Tibial nerve (tissue), 4 donors: ENCODE data around the gene PYROXD2. TPM values are rescaled to one million over a fixed set of nuclear protein-coding genes. Genes with fewer than 3 reads are reported as not detected.

Experiments
- DNase-seq, 2 donors: peaks; one replicate each; pipeline ENCODE4 v3.0.0-alpha.2; 2019; ENCODE audit warnings: low spot score in 2 of 2
- H3K27ac ChIP-seq, 4 donors: fragments of 200-600 bp; sonication (generic) in 3 of 4; one replicate each; pipeline ENCODE4 v1.5.1; 2017 to 2019; ENCODE audit warnings: mild to moderate bottlenecking in 1 of 4
- H3K27me3 ChIP-seq, 2 donors: fragments of 200-600 bp; sonication (generic) in 1 of 2; one replicate each; pipeline versions ENCODE4 v1.5.1 to v1.6.0; 2017 to 2019
- H3K36me3 ChIP-seq, 3 donors: fragments of 200-600 bp; sonication (generic); one replicate each; pipeline ENCODE4 v1.5.1; 2018 to 2019
- H3K4me1 ChIP-seq, 4 donors: fragments of 200-600 bp; sonication (generic) in 3 of 4; one replicate each; pipeline ENCODE4 v1.5.1; 2017 to 2019
- H3K4me3 ChIP-seq, 4 donors: fragments of 200-600 bp; sonication (generic) in 3 of 4; one replicate each; pipeline ENCODE4 v1.5.1; 2017 to 2019; ENCODE audit warnings: mild to moderate bottlenecking in 1 of 4, moderate library complexity in 1 of 4
- H3K9me3 ChIP-seq, 4 donors: fragments of 200-600 bp; sonication (generic) in 3 of 4; one replicate each; pipeline ENCODE4 v1.5.1; 2017 to 2019
- CTCF ChIP-seq, 5 experiments: fragments of 200-600 bp in 3 of 5; fragments of 450-650 bp in 2 of 5; sonication (generic) in 3 of 5; IDR thresholded peaks; one replicate each; pipeline ENCODE4 v1.5.1; 2016 to 2019; ENCODE audit warnings: antibody characterized with exemption in 5 of 5, mild to moderate bottlenecking in 3 of 5, moderate library complexity in 2 of 5
- EP300 ChIP-seq, 2 donors: sonication (generic); formaldehyde crosslinking; IDR thresholded peaks; one replicate each; pipeline ENCODE4 v1.6.1; 2017; ENCODE audit warnings: antibody characterized with exemption in 2 of 2, mild to moderate bottlenecking in 1 of 2
- POLR2A ChIP-seq, 2 donors: fragments of 450-650 bp; IDR thresholded peaks; one replicate each; pipeline ENCODE4 v1.6.1; 2017; ENCODE audit warnings: antibody characterized with exemption in 2 of 2, mild to moderate bottlenecking in 2 of 2, moderate library complexity in 2 of 2
- WGBS, 2 donors: methylation state at CpG; one replicate each; pipeline ENCODE4 v1.1.5; 2018; 5-methylcytosine and 5-hydroxymethylcytosine counted together
- total RNA-seq, 4 donors: library from RNA; depleted of rRNA; stranded (reverse); fragments of >200 nt; gene quantifications; one replicate each; pipeline ENCODE4 v1.1.0, GENCODE V29; 2016

Gene PYROXD2
- total RNA-seq, 4 donors from 2014 or later: 14.2 to 27.0 (median 20.8) TPM

GRCh38 chr10:98354491-98354890 is 60.5 kb downstream of the PYROXD2 start:
- H3K4me3 ChIP-seq: no peak overlapping the region
- no peaks in the 10 kb centered on the region for H3K27me3 ChIP-seq
- no peaks in the 10 kb centered on the region for H3K9me3 ChIP-seq
- 65 to 69% methylated on average over 3 of the region's 3 CpGs for WGBS, 2 donors
- no peak for DNase-seq
- TF ChIP-seq EP300 (IDR thresholded peaks at IDR 0.05): no peak
- no peak for TF ChIP-seq POLR2A (IDR thresholded peaks at IDR 0.05)
- no peak for TF ChIP-seq CTCF (IDR thresholded peaks at IDR 0.05)
- H3K4me1 ChIP-seq: peaks cover 0 to 8% (median 0%) of the 10 kb centered on the region in 4 donors
- H3K36me3 ChIP-seq: no peaks in the 10 kb centered on the region
- H3K27ac ChIP-seq: no peak overlapping the region

- no peak overlapping the region for H3K4me3 ChIP-seq
- WGBS, 2 donors: 28 to 40% methylated on average over 7 of the region's 7 CpGs
- no peaks in the 10 kb centered on the region for H3K9me3 ChIP-seq
- peaks cover 0 to 13% (median 0%) of the 10 kb centered on the region in 4 donors for H3K4me1 ChIP-seq
- H3K36me3 ChIP-seq: no peaks in the 10 kb centered on the region
- DNase-seq: no peak
- TF ChIP-seq CTCF (IDR thresholded peaks at IDR 0.05) (no peak), POLR2A (IDR thresholded peaks at IDR 0.05) (no peak), EP300 (IDR thresholded peaks at IDR 0.05) (peak in 1 of 2 donors; percentile 7)
- no peaks in the 10 kb centered on the region for H3K27me3 ChIP-seq
- H3K27ac ChIP-seq: no peak overlapping the region
Observed at GRCh38 chr10:98353170-98353569, 61.8 kb downstream of the PYROXD2 start.

GRCh38 chr10:98351831-98352402 is 63.1 kb downstream of the PYROXD2 start:
- Histone ChIP-seq H3K36me3 (no peaks in the 10 kb centered on the region), H3K27ac (no peak overlapping the region), H3K9me3 (peaks cover 0 to 8% (median 1%) of the 10 kb centered on the region in 4 donors), H3K4me1 (peaks cover 0 to 13% (median 0%) of the 10 kb centered on the region in 4 donors), H3K4me3 (no peak overlapping the region), H3K27me3 (no peaks in the 10 kb centered on the region)
- TF ChIP-seq EP300 (IDR thresholded peaks at IDR 0.05) (no peak), POLR2A (IDR thresholded peaks at IDR 0.05) (no peak), CTCF (IDR thresholded peaks at IDR 0.05) (no peak)
- WGBS, 2 donors: 71 to 74% methylated on average over 10 to 11 of the region's 11 CpGs
- no peak for DNase-seq

- Histone ChIP-seq H3K9me3 (peaks cover 0 to 16% (median 3%) of the 10 kb centered on the region in 4 donors), H3K4me3 (no peak overlapping the region), H3K27me3 (no peaks in the 10 kb centered on the region), H3K27ac (no peak overlapping the region), H3K4me1 (peaks cover 0 to 22% (median 0%) of the 10 kb centered on the region in 4 donors), H3K36me3 (no peaks in the 10 kb centered on the region)
- 28% methylated on average over 9 of the region's 9 CpGs for WGBS, 2 donors
- TF ChIP-seq POLR2A (IDR thresholded peaks at IDR 0.05) (no peak), CTCF (IDR thresholded peaks at IDR 0.05) (no peak), EP300 (IDR thresholded peaks at IDR 0.05) (peak in 1 of 2 donors; percentile 55)
- peak; percentile 28 to 40 for DNase-seq
Observed at GRCh38 chr10:98349508-98349922, 65.5 kb downstream of the PYROXD2 start.

- H3K4me3 ChIP-seq: no peak overlapping the region
- TF ChIP-seq POLR2A (IDR thresholded peaks at IDR 0.05) (no peak), CTCF (IDR thresholded peaks at IDR 0.05) (no peak), EP300 (IDR thresholded peaks at IDR 0.05) (no peak)
- H3K27me3 ChIP-seq: no peaks in the 10 kb centered on the region
- WGBS, 2 donors: 79 to 83% methylated on average over 6 of the region's 6 CpGs
- DNase-seq: no peak
- peaks cover 0 to 16% (median 3%) of the 10 kb centered on the region in 4 donors for H3K9me3 ChIP-seq
- H3K36me3 ChIP-seq: no peaks in the 10 kb centered on the region
- no peak overlapping the region for H3K27ac ChIP-seq
- peaks cover 0 to 27% (median 0%) of the 10 kb centered on the region in 4 donors for H3K4me1 ChIP-seq
Observed at GRCh38 chr10:98346847-98347246, 68.1 kb downstream of the PYROXD2 start.
